HG03108 (cell line): ENCODE data around the gene TMPRSS3.
"Not testable (repeated sequence)": the region's sequence is repeated elsewhere in the genome, so short reads cannot be mapped to it uniquely, and the experiment has no call there.

ENCODE experiments used
- ATAC-seq: cut with Tn5 transposase; IDR thresholded peaks from one replicate; pipeline ENCODE4 v1.9.1; 2021; ENCODE audit warnings: moderate library complexity; ENCODE audit not compliant: unreplicated experiment

The TMPRSS3 gene

DNA sequence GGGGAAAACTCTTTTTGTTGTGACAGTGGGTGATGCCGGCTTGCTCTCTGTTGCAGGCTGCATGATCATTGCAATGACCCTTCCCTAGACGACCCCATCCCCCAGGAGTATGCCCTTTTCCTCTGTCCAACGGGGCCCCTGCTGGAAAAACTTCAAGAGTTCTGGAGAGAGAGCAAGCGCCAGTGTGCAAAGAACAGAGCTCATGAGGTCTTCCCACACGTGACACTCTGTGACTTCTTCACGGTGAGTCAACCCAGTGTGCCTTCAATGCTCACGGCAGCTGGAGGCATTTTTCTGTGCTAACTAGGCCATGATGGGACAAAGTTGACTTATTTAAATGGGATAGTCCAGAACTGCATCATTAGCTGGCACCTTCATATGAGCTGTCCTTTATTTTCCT is 13.5 kb upstream of the TMPRSS3 start:
- ATAC-seq = no peak

DNA sequence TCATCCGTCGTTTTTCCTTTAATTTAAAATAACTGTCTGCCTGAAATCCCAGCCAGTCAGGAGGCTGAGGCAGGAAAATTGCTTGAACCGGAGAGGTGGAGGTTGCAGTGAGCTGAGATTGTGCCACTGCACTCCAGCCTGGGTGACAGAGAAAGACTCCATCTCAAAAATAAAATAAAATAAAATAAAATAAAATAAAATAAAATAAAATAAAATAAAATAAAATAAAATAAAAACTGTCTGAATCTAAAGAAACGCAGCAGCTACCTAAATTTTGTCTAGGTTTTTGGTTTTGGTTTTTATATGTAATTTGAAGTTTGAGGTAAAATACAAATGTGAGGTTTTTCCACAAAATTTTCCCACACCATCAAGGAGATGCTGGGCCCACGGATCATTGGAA is 12.9 kb upstream of the TMPRSS3 start:
- not testable (repeated sequence) for ATAC-seq

DNA sequence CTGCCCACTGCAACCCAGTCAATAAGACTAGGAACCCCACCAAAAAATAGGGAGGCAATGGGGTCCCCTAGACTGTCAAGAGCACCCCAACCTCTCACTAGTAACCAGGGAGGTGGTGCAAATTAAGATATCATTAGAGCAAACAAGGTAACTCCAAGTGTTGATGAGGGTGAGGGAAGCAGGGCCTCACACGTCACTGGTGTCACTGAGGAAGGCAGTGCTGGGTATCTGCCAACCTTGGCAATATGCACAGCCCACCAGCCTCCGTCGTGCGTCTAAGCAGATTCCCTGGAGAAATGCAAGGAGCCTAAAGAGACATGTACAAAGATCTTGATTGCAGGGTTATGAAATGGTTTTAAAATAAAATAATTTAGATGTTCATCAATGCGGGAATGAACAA is 11.6 kb upstream of the TMPRSS3 start:
- no peak for ATAC-seq

DNA sequence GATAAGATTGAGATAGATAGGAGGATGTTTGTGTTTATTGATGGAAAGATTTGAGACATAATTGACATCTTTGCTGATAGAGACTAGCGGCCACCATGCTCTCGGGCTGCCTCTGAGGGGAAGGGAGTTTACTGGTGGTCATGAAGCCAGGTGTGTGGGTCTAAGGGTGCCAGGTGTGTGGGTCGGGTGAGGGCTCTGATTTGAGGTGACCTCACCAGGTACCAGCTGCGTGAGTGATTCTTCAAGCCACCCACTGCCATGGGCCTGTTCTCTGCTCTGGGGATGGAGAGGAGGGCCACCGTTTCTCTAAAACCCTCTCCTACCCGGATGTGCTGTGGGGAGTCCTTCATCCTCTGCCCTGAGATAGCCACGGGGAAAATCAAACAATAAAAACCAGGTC is 11.0 kb upstream of the TMPRSS3 start:
- ATAC-seq = no peak

DNA sequence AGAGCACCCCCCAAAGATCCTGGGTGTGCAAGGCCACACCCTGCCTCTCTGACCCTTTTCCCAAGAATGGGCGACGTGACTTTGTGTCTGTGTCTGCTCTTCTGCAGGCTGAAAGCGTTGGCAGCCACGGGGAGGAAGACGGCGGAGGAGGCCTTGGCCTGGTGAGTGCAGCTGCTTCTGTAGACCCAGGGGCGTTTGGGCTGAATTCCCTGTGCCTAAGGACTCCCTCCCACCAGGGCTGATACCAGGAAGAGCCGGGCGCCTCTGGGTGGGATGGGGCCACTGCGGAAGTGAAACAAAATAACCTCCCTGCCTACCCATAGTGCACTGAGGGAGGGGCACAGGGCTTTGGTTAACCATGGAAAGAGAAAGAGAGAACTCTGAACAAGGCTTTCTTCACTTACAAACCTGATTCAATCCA is 10.4 kb upstream of the TMPRSS3 start:
- no peak for ATAC-seq

DNA sequence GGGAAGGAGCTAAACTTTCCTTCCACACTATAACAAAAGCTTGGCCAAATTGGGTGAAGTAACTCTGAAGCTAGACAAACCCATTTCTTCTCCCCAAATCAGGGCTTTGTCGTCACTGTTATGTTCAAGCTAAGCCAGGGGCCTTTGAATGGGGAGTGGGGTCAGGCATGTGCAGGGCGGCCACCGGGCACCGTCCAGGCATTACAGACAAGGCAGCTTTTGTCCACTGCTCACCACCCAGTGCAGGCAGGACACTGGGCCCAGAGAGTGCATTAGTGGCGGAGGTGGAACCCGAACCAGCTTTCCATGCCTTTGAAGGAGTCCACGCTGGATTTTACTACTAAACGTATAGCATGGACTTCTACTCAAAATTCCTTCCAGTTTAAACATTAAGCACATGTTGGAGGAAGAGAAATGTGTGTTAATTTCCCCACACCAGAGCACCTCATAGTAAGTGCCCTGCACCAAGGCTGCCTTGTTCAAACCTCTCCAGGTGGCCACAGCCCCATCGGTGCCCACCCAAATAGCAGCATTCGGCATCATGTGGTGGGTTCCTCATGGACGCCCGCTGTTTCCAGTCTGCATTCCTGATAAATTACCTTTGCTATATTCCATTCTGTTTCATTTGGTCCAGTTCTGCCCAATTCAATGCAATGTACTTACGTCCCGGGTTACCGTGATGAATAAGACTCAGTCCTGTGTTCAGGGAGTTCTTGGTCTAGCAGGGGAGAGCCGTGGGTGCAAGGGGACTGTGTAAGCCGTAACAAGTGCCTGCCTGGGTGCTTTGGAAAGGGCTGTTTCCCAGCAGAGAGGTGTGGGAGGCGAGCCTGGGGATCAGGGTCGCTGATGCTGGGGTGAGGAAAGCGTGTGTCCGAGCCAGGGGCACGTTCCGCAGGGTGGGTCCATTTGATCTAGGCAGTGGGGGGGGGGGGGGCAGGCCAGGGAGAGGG is 9.5 kb upstream of the TMPRSS3 start:
- no peak for ATAC-seq

DNA sequence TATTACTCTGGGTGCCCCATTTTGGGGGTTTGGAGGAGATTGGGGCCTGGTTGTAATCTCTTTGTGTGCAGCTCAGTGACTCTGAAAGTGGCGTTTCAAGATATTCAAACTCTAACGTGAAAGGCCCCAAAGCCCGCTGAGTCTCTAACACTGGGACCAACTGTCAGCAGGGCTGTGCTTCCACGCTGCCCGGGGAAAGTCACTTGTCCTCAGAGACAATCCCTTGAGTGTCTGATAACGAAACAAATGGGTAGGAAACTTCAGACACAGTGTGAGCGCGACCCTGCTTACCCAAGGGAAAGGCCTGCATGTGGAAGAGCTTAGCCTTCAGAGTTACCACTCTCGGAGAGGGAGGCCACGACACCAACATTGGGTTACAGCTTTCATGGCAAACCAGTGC is 8.7 kb upstream of the TMPRSS3 start:
- ATAC-seq = no peak

DNA sequence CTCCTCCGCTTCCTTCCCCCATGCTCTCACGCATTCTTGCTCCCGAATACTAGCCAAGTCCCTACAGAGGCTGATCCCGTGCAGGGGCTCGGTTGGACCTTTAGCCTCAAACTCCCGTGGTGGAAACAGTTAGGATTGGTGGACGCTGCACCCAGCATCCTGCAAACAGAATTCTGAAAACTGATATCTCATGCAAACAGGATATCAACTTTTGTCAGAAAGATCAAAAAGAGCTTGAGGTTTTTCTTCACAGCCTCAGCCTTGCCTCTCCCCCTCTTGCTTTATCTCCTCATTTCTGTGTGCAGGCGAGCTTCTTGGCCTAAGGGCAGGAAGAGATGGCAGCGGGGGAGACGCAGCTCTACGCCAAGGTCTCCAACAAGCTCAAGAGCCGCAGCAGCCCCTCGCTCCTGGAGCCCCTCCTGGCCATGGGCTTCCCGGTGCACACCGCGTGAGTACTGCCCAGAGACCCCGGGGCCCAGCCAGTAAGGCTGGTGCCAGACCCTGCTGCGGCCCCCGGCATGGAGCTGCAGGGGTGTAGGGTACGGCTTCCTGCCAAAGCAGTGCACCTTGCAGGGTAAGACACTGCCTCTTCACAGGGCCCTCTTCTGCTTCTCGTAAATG is 7.9 kb upstream of the TMPRSS3 start, which contains the start of gene UBASH3A:
UBASH3A (plus strand) TSS at position 292 of the 621 bp plus-strand sequence; CDS start at position 336, 44 bp downstream.
- ATAC-seq = no peak

DNA sequence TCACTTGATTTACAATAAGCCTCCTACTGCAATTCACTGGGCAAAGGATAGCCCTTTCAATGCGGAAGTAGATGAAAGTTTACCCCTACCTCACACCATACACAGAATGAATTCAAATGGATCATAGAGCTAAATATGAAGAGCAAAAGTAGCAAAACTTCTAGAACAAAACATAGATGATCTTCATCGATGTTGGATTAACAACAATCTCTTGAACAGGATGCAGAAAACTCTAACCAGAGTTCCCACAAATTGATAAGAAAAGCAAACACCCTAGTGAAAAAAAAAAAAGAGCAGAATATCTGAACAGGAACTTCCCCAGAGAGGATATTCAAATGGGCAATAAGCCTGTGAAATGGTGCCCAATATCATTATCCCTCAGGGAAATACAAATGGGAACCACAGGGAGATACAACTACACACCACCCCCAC is 6.0 kb upstream of the TMPRSS3 start:
- ATAC-seq = no peak

DNA sequence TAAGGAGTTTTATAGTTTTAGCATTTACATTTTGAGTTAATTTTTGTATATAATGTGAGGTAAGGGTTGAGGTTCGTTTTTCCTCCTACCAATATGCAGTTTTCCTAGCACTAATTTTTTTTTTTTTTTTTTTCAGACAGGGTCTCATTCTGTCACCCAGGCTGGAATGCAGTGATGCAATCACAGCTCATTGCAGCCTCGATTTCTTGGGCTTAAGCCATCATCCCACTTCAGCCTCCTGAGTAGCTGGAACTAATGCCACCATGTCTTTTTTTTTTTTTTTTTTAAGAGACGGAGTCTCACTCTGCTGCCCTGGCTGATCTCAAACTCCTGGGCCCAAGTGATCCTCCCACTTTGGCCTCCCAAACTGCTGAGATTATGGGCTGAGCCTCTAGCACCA is 5.3 kb upstream of the TMPRSS3 start:
- no peak for ATAC-seq

DNA sequence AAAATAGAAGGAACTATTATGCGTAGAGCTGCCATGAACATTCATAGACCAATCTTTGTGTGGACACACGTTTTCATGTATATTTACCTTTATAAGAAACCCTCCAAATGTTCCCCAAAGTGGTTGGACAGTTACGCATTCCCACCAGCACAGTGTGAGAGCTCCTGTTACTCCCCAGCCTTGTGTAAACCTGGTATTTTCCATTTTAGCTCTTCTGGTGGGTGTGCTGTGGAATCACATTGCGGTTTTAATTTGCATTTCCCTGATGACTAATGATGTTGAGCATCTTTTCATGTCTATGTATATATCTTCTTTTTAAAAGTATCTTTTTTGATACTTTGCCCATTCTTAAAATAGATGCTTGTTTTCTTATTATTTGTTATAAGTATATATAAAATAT is 4.7 kb upstream of the TMPRSS3 start:
- ATAC-seq = no peak

DNA sequence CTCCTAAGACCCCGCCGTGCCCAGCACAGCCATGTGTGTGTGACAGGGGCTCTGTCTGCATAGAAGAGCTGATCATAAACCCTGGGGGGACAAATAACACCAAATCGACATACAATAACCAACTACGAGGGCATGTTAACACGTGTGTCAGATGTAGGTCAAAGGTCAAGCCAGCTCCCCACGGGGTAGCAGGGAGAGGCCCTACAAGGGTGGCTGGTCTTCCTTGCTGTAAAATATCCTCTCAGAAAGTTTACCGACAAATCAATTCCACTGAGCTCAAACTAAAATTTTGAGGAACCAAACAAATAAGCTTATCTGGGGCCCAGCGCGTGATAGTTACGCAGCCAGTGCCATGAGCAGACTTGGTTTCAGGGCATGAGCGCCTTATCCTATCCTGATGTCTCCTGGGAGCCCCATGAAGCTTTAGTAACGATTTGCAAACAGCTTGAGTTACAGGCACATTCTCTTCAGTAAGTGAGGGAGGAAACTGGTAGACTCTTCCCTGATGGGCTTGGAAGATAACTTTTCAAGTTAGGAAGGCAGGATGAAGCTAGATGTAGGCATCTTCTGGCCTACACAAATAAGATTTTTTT is 2.7 kb upstream of the TMPRSS3 start:
- ATAC-seq = no peak

DNA sequence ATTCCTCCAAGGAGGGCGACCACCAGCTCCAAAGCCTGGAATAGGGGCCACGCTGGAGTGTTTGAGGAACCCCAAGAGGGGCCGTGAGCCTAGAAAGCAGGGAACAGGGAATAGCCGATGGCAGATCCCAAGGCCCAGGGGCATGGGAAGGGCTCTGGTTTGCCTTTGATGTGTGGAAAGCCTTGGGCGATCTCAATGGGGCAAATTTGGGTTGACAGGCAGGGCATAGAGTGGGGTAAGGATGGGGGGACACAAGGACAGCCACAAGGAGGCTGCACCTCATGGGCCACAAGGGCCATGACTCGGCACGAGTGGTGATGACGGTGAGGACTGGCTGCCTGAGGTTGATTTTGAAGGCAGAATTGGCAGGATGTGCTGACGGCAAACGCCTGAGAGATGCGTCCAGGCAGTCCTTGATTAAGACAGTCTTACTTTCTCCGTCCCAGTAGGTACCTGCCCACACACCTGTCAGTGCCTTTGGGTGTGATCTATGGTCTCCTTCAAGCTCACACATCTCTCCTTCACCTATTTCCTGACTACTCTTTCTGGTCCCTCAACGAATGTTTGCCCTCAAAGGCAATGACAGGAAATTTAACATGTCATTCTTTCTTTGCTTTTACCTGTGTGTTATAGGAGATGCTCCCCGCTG is 2.0 kb upstream of the TMPRSS3 start:
- no peak for ATAC-seq

DNA sequence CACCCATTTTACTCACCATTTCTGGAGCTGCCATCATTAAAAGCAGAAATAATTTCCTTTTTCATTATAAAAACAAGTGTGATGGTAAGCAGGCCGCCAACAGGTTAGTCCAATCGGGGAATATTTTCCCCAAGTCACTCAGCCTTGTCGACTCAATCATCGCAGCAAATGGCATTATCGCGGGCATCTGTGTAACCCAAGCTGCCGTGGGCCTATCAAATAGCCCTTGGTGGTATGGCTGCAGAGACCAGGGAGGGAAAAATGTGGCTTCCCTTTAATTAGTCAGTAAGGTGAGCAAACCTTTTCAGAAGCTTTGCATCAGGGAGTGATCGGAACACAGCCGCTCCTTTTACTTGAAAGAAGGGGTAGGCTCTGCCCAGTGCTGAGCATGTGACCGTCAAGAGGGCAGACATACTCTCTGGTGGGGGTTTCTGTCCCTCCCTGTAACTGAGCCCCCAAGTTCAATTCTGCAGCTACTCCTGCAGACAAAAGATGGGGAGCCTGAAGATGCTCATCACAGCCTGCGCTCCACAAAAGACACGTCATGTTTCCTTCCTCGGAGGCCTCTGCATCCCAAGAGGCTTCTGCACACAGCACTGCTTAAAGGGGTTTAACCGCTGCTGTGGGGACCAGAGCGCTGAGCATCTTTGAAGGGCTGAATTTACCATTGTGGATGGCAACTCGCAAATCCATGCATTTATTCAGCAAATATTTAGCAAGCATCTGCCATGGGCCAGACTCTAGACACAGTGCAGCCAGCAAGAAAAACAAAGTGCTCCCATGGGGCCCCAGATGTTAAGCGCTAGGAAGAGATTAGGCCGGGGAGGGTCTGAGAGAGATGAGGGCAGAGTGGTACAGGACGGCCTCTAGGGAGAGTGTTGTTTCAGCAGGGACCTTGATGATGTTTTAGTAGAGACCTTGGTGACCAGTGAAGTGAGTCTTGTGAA is 1.2 kb upstream of the TMPRSS3 start:
- ATAC-seq = no peak

DNA sequence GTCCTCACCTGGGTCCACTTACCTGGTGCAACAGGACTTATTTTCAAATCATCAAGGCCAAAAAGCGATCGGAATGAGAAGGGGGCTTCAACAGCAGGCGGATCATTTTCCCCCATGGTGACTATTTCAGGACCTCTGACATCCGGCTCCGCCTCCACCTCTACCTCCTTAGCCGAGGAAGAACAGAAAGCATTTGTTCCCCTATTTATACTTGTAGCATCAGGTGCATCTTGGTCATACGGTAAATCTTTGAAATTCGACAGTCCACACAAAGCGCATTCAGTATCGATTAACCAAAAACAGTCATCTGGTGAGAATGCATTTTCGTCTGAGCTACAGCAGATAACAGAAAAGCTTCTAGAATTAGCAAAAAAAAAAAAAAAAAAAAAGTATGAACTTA is 550 bp downstream of the TMPRSS3 start:
- no peak for ATAC-seq

DNA sequence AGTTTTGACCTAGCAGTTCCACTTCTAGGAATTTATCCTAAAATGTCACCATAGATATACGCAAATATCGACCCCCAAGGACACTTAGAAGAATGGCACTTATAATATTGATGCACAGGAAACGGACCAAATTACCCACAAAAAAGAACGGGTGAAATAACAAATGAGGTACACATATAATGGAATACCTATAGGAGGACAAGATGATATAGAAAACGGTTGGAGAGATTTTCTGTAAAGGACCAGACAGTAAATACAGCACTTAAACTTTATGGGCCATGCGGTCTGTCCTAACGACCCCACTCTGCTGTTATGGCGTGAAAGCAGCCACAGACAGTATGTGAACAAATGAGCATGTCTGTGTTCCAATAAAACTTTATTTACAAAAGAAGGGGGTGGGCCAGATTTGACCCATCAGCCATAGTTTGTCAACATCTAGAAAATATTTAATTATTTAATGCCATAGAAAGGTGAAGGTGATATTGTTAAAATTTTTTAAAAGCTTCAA is 2.4 kb downstream of the TMPRSS3 start:
- ATAC-seq = no peak

DNA sequence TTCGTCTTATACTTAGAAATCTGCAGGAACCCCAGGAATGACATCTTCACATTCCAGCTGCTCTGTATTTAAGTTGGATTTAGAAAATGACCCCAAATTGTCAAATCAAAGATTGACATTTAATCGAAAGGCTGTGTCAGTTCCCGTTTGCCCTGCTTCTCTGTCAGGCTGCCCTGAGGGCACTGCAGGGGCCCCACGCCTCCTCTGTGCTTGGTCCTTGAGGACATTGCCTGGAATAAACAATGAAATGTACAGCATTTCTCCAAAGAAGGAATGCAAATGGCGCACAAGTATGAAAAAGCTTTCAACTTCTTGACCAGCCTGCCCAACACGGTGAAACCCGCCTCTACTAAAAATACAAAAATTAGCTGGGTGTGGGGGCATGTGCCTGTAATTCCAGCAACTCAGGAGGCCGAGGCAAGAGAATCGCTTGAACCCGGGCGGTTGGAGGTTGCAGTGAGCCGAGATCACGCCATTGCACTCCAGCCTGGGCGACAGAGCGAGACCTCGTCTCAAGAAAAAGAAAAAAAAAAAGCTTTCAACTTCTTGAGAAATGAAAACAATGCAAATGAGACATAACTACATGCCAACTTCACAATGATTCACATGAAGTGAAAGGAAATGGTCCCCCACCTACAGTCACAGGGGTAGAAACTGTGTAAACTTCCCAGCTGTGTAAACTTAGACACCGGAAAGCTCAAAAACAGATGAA is 3.0 kb downstream of the TMPRSS3 start:
- ATAC-seq = peak; percentile 61

DNA sequence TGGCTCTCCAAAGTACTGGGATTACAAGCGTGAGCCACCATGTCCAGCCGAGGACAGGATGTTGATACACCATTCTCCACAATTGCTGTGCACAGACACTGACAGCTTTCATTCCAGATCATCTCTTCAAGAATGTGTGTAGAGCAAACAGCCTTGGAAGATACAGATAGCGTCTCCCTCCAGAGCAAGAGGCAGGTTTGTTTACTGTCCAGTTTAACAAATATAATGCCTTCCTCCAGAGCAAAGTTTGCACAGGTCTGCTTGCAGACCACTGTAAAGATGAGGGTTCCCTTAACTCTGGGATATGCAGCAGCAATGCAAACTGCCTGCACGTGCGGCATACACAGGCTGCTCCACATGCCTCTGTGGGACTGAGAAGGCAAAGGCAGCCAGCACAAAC is 4.6 kb downstream of the TMPRSS3 start:
- no peak for ATAC-seq

DNA sequence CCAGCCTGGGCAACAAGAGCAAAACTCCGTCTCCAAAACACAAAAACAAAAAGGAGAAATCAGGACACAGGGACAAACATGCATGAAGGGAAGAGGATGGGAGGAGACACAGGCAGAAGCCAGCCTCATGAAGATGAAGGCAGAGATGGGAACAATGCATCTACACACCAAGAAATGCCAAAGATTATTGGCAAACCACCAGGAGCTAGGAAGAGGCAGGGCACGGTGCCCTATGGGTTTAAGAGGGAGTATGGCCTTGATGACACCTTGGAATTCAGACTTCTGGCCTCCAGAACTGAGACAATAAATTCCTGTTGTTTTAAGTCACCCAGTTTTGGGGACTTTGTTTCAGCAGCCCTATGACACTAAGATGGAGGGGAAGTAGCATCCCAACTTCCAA is 5.2 kb downstream of the TMPRSS3 start:
- ATAC-seq = no peak
